ENCODE measurements around the gene MTHFD2L.

DNA sequence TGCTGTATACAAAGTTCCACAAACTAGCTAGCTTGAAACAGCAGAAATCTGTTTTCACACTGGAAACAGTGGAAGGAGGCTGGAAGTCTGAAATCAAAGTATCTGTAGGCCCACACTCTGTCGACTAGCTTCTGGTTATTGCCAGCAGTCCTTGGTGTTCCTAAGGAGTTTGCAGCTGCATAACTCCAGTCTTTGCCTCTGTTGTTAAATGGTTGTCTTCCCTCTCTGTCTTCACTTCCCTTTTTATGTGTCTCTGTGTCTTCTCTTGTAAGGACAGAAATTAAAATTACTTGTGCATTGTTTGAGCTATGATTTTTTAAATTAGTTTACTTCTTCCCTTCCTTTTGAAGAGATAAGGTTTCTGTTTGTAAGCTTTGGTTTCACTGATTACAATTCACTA lies 8.2 kb downstream of the MTHFD2L start:
- TF ChIP-seq YY1 (IDR thresholded peaks at IDR 0.05; ENCODE audit: low read depth): no peak
- TF ChIP-seq, protein P1, sequence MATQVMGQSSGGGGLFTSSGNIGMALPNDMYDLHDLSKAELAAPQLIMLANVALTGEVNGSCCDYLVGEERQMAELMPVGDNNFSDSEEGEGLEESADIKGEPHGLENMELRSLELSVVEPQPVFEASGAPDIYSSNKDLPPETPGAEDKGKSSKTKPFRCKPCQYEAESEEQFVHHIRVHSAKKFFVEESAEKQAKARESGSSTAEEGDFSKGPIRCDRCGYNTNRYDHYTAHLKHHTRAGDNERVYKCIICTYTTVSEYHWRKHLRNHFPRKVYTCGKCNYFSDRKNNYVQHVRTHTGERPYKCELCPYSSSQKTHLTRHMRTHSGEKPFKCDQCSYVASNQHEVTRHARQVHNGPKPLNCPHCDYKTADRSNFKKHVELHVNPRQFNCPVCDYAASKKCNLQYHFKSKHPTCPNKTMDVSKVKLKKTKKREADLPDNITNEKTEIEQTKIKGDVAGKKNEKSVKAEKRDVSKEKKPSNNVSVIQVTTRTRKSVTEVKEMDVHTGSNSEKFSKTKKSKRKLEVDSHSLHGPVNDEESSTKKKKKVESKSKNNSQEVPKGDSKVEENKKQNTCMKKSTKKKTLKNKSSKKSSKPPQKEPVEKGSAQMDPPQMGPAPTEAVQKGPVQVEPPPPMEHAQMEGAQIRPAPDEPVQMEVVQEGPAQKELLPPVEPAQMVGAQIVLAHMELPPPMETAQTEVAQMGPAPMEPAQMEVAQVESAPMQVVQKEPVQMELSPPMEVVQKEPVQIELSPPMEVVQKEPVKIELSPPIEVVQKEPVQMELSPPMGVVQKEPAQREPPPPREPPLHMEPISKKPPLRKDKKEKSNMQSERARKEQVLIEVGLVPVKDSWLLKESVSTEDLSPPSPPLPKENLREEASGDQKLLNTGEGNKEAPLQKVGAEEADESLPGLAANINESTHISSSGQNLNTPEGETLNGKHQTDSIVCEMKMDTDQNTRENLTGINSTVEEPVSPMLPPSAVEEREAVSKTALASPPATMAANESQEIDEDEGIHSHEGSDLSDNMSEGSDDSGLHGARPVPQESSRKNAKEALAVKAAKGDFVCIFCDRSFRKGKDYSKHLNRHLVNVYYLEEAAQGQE (IDR thresholded peaks at IDR 0.05; ENCODE audit: low read depth): no peak
- TF ChIP-seq RAD21 (IDR thresholded peaks at IDR 0.05; ENCODE audit: low read depth): no peak
- no peak for TF ChIP-seq TEAD4 (IDR thresholded peaks at IDR 0.05)
- TF ChIP-seq, protein P2, sequence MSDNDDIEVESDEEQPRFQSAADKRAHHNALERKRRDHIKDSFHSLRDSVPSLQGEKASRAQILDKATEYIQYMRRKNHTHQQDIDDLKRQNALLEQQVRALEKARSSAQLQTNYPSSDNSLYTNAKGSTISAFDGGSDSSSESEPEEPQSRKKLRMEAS (IDR thresholded peaks at IDR 0.05): no peak
- no peak for TF ChIP-seq EP300 (IDR thresholded peaks at IDR 0.05; ENCODE audit: borderline replicate concordance)
- no peak for TF ChIP-seq FOXM1 (IDR thresholded peaks at IDR 0.05; ENCODE audit: borderline replicate concordance, low read depth)
- TF ChIP-seq TAF1 (IDR thresholded peaks at IDR 0.05; ENCODE audit: low read depth): no peak
- TF ChIP-seq EGR1 (IDR thresholded peaks at IDR 0.05): no peak
- TF ChIP-seq NFIC (IDR thresholded peaks at IDR 0.05): no peak
- TF ChIP-seq ZBTB7A (IDR thresholded peaks at IDR 0.05; ENCODE audit: low read depth): no peak
- TF ChIP-seq CEBPB (IDR thresholded peaks at IDR 0.05): no peak
- TF ChIP-seq CREB1 (IDR thresholded peaks at IDR 0.05; ENCODE audit: low read depth): no peak

All from Ishikawa (cell line).